Brain microvascular endothelial cell (primary cell): ENCODE results near the gene SLC26A8.

Experiments used
- DNase-seq: peaks from one replicate; pipeline ENCODE4 v3.0.0-alpha.2; 2020
- H3K27ac ChIP-seq: fragments of 250-450 bp; sonication (Bioruptor Pico); 2 replicates; pipeline ENCODE4 v1.5.1; 2020; ENCODE audit warnings: mild to moderate bottlenecking, moderate library complexity
- H3K27me3 ChIP-seq: fragments of 250-450 bp; sonication (Bioruptor Pico); replicated peaks from 2 replicates; pipeline ENCODE4 v1.5.1; 2020; ENCODE audit warnings: mild to moderate bottlenecking
- H3K36me3 ChIP-seq: fragments of 250-450 bp; sonication (Bioruptor Pico); replicated peaks from 2 replicates; pipeline ENCODE4 v1.5.1; 2020; ENCODE audit warnings: mild to moderate bottlenecking
- H3K4me3 ChIP-seq: 2 replicates; pipeline ENCODE4 v1.5.1; 2011; ENCODE audit warnings: low read depth, mild to moderate bottlenecking, control low read depth, low read length, moderate library complexity
- CTCF ChIP-seq: IDR thresholded peaks from 2 replicates; pipeline ENCODE4 v1.5.1; 2011; ENCODE audit warnings: low read depth, mild to moderate bottlenecking, moderate library complexity, low read length, control low read depth, inconsistent platforms; ENCODE audit errors: missing control alignments
- in situ Hi-C: cut with HindIII; loops from 2 replicates; pipeline ENCODE4 v1.10.0; 2017; ENCODE audit warnings: low sequenced_read_pairs, low pct_ligation_motif_present

The SLC26A8 gene

DNA sequence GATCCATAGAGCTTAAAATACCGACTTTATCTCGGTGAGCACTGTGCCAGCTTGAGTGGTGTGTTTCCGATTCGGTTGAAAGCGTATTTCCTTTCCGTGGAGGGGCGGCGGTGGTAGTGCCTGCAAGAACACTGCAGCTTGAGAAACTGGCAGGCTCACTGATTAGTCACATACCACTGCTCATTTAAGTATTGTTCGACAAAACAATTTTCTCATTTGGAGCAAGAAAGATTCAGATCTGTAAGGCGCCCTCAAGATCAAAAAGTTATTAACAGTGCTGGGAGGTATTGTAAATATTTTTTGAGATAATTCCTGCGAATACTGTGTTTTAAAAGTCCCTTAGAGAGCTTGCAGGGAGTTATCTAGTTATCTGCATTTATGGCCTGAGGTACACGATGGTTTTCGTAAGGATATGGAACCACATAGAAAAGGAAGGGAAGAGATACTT is 4.5 kb upstream of the SLC26A8 start:
- Histone ChIP-seq H3K4me3 (peak overlapping the region; percentile 99), H3K27ac (peak overlapping the region; percentile 69), H3K27me3 (no peaks in the 10 kb centered on the region), H3K36me3 (peaks cover 2% of the 10 kb centered on the region)
- DNase-seq, result peak; percentile 69
- in situ Hi-C loops, result no loop called here
- no peak for TF ChIP-seq CTCF

DNA sequence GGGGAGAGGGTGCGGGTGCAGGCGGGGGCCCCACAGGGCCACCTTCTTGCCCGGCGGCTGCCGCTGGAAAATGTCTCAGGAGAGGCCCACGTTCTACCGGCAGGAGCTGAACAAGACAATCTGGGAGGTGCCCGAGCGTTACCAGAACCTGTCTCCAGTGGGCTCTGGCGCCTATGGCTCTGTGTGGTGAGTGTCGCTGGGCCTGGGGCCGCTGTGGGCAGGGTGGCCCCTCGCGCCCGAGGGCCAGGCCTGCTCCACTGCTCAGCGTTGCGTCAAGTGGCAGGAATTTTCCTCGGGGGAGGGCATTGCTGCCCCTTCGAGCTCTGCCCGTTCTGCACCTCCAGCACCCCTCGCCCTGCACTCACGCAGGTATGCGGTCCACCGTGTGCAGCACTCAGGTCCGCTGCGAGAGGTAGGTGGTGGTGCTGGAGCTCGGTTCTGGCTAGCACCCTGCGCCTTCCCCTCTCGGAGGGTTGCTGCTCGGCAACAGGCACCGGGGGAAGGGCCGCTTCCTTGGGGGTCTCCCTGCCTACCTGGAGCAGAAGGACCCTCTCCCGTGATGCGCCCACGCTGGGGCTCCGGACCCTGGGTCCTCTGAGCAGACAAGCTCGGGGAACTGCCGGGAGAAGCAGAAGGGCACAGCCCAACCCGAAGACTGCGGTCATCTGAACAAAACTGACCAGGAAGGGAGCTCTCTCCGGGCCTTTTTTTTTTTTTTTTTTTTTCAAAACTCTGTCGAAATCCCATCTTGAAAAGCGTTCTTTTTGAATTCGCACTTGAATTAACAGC is 3.8 kb upstream of the SLC26A8 start:
- H3K4me3 ChIP-seq, result peak overlapping the region; percentile 99
- no peaks in the 10 kb centered on the region for H3K27me3 ChIP-seq
- no peak for TF ChIP-seq CTCF
- in situ Hi-C loops, result no loop called here
- H3K27ac ChIP-seq, result peak overlapping the region; percentile 69
- peak; percentile 1 for DNase-seq
- H3K36me3 ChIP-seq, result peaks cover 2% of the 10 kb centered on the region

GRCh38 chr6:36027501-36028087 is 3.2 kb upstream of the SLC26A8 start, which contains the start of gene MAPK14:
TSS of gene MAPK14 (plus strand) at chr6:36027808. CDS start at chr6:36028158, 350 bp downstream.
- in situ Hi-C loops, result no loop called here
- peak within 1 kb of the TSS; percentile 69 for H3K27ac ChIP-seq
- H3K36me3 ChIP-seq, result peaks cover 2% of the 10 kb centered on the region
- DNase-seq, result peak; percentile 100
- TF ChIP-seq CTCF, result peak; percentile 91
- H3K4me3 ChIP-seq, result peak within 1 kb of the TSS; percentile 99
- no peaks in the 10 kb centered on the region for H3K27me3 ChIP-seq

DNA sequence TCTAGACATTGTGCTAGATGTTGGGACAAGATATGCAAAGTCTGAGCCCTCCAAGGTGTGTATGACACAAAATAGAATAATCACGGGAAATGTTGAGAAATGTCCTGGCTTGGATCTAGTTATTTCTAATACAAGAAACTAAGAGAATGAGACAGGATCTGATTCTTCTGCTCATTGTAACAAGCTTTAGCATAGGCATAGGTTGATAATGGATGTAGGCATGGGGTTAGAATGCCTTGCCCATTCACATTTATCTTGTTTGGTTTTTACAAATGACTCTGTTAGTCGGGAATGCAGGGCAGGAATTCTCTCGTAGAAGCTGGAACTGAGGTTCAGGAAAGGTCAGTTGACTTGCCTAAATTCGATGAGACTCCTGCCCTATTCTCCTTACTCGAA is 1.5 kb upstream of the SLC26A8 start:
- in situ Hi-C loops, result no loop called here
- DNase-seq, result peak; percentile 14
- H3K27me3 ChIP-seq, result no peaks in the 10 kb centered on the region
- TF ChIP-seq CTCF, result no peak
- peak overlapping the region; percentile 17 for H3K27ac ChIP-seq
- H3K36me3 ChIP-seq, result peaks cover 2% of the 10 kb centered on the region
- no peak overlapping the region for H3K4me3 ChIP-seq

GRCh38 chr6:36025260-36025931 is 955 bp upstream of the SLC26A8 start:
- Histone ChIP-seq H3K4me3 (no peak overlapping the region), H3K27me3 (no peaks in the 10 kb centered on the region), H3K27ac (peak overlapping the region; percentile 17), H3K36me3 (peaks cover 2% of the 10 kb centered on the region)
- TF ChIP-seq CTCF, result no peak
- DNase-seq, result no peak
- in situ Hi-C loops, result no loop called here
